PC-3 (cell line): ENCODE results near the gene TMEM204.

ENCODE experiments used
- CTCF ChIP-seq: fragments of 300-600 bp; sonication (generic); conservative IDR thresholded peaks from 2 replicates; pipeline ENCODE4 v1.5.1; 2017; ENCODE audit warnings: antibody characterized with exemption, low read depth, mild to moderate bottlenecking, low read length
- EZH2 ChIP-seq: fragments of 300-600 bp; sonication (generic); IDR thresholded peaks from one replicate; pipeline ENCODE4 v1.6.1; 2017; ENCODE audit warnings: antibody characterized with exemption, mild to moderate bottlenecking, low read length; ENCODE audit not compliant: unreplicated experiment

GRCh38 chr16:1590930-1591705, 57.7 kb downstream of the TMEM204 start:
- TF ChIP-seq CTCF (no peak), EZH2 (no peak)
